Keratinocyte (primary cell): ENCODE results near the gene MUL1. TPM values are rescaled to one million over a fixed set of nuclear protein-coding genes. Genes with fewer than 3 reads are reported as not detected.

ENCODE experiments used
- DNase-seq: peaks from one replicate; pipeline ENCODE4 v3.0.0-alpha.2; 2011; ENCODE audit warnings: low read depth, missing footprints, low spot score
- FAIRE-seq: peaks from 2 replicates; lab custom pipeline; 2011; peaks lifted over from hg19 to GRCh38; lab: Jason Lieb, UNC
- H2AFZ ChIP-seq: 2 replicates; pipeline ENCODE4 v1.6.0; 2012; ENCODE audit warnings: low read length, control low read depth, inconsistent platforms; ENCODE audit not compliant: control insufficient read depth
- H3K27ac ChIP-seq: 2 replicates; pipeline ENCODE4 v1.5.1; 2011; ENCODE audit warnings: low read length; ENCODE audit not compliant: control insufficient read depth, insufficient read depth
- H3K27me3 ChIP-seq: 3 replicates; pipeline ENCODE4 v1.6.0; 2011; ENCODE audit warnings: low read length; ENCODE audit not compliant: control insufficient read depth, insufficient read depth; ENCODE audit errors: extremely low read depth
- H3K36me3 ChIP-seq, 2 experiments: 2 replicates in 1 of 2; 3 replicates in 1 of 2; pipeline ENCODE4 v1.5.1; 2011; ENCODE audit warnings: low read length in 2 of 2, mild to moderate bottlenecking in 1 of 2; ENCODE audit not compliant: control insufficient read depth in 2 of 2, insufficient read depth in 2 of 2; ENCODE audit errors: extremely low read depth in 1 of 2
- H3K4me1 ChIP-seq: 3 replicates; pipeline ENCODE4 v1.5.1; 2011; ENCODE audit warnings: low read length; ENCODE audit not compliant: control insufficient read depth, insufficient read depth; ENCODE audit errors: extremely low read depth
- H3K4me2 ChIP-seq: 3 replicates; pipeline ENCODE4 v1.6.0; 2011; ENCODE audit warnings: low read depth, low read length; ENCODE audit not compliant: control insufficient read depth, insufficient read depth; ENCODE audit errors: extremely low read depth
- H3K4me3 ChIP-seq, 3 experiments: fragments of 200-600 bp in 1 of 3; sonication (generic) in 1 of 3; 2 replicates in 2 of 3; 3 replicates in 1 of 3; pipeline ENCODE4 v1.5.1; 2011 to 2016; ENCODE audit warnings: low read length in 3 of 3, mild to moderate bottlenecking in 3 of 3, control low read depth in 2 of 3, inconsistent platforms in 1 of 3, low read depth in 1 of 3, mixed read lengths in 1 of 3, mixed run types in 1 of 3, moderate library complexity in 1 of 3; ENCODE audit not compliant: control insufficient read depth in 2 of 3, insufficient read depth in 2 of 3; ENCODE audit errors: extremely low read depth in 1 of 3
- H3K79me2 ChIP-seq: 2 replicates; pipeline ENCODE4 v1.6.0; 2012; ENCODE audit warnings: low read length; ENCODE audit not compliant: control insufficient read depth, insufficient read depth
- H3K9ac ChIP-seq: 3 replicates; pipeline ENCODE4 v1.6.0; 2011; ENCODE audit warnings: low read length; ENCODE audit not compliant: control insufficient read depth, insufficient read depth; ENCODE audit errors: extremely low read depth
- H3K9me1 ChIP-seq: 3 replicates; pipeline ENCODE4 v1.6.0; 2011; ENCODE audit warnings: low read length; ENCODE audit not compliant: control insufficient read depth, insufficient read depth; ENCODE audit errors: extremely low read depth
- H3K9me3 ChIP-seq: 2 replicates; pipeline ENCODE4 v1.5.1; 2012; ENCODE audit warnings: low read depth, low read length; ENCODE audit not compliant: control insufficient read depth
- H4K20me1 ChIP-seq: 3 replicates; pipeline ENCODE4 v1.6.0; 2011; ENCODE audit warnings: low read length; ENCODE audit not compliant: control insufficient read depth, insufficient read depth; ENCODE audit errors: extremely low read depth
- EZH2 ChIP-seq: IDR thresholded peaks from one replicate; pipeline ENCODE4 v1.6.1; 2012; ENCODE audit warnings: inconsistent platforms, mild to moderate bottlenecking, low read length, moderate library complexity
- dilution Hi-C: fragments of 300-500 bp; cut with MboI; formaldehyde crosslinking; loops from one replicate; pipeline ENCODE4 v1.7.0; 2020; ENCODE audit warnings: low sequenced_read_pairs; ENCODE audit not compliant: extremely low pct_ligation_motif_present
- polyA plus RNA-seq, 5 experiments: library from polyadenylated mRNA; depleted of rRNA in 3 of 5; stranded (reverse) in 3 of 5; stranded (forward) in 1 of 5; unstranded in 1 of 5; fragments of >200 nt; gene quantifications; 1 replicate in 1 of 5; 2 replicates in 3 of 5; 3 replicates in 1 of 5; pipeline versions ENCODE4 v1.2.1 to v1.2.3, GENCODE V29; 2011 to 2012; ENCODE audit warnings: missing spikeins in 2 of 5, low read depth in 1 of 5, low replicate concordance in 1 of 5
- TF ChIP-seq, protein P1 (sequence below), 3 experiments: IDR thresholded peaks in 1 of 3; conservative IDR thresholded peaks in 1 of 3; optimal IDR thresholded peaks in 1 of 3; 2 replicates in 2 of 3; 3 replicates in 1 of 3; pipeline versions ENCODE3 to v1.5.1; 2011; ENCODE audit warnings: low read length in 3 of 3, mild to moderate bottlenecking in 3 of 3, moderate library complexity in 2 of 3, control low read depth in 1 of 3, inconsistent platforms in 1 of 3; ENCODE audit not compliant: insufficient read depth in 2 of 3; ENCODE audit errors: extremely low read depth in 1 of 3

MUL1 gene
- polyA plus RNA-seq, 1 donor (not counting 4 experiments of a cell fraction or from before 2014, with no cell fraction given) = 28.2 TPM

DNA sequence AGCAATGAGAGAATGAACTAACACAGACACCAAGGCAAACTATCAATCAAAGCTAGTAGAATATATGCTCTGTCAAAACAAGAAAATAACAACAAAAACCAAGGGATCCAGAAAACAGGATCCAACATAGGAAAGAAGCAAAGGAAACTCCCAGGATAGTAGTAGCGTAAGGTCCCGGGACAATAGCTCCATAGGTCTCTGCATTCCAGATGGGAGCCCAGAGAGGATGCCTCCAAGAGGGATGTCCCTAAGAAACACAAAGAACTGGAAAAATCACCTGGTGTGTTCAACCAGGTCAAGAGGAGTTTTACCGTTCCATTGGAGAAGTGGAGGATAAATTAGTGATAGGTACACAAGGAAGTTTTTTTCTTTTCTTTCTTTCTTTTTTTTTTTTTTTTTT is 38.7 kb upstream of the MUL1 start:
- no peaks in the 10 kb centered on the region for H3K9me1 ChIP-seq
- H3K4me1 ChIP-seq = no peaks in the 10 kb centered on the region
- dilution Hi-C loops = no loop called here
- no peak overlapping the region for H3K9ac ChIP-seq
- no peak overlapping the region for H3K4me3 ChIP-seq
- H4K20me1 ChIP-seq = no peaks in the 10 kb centered on the region
- H3K27me3 ChIP-seq = peaks cover 19% of the 10 kb centered on the region
- no peaks in the 10 kb centered on the region for H3K9me3 ChIP-seq
- H3K27ac ChIP-seq = no peak overlapping the region
- FAIRE-seq (no peak), DNase-seq (no peak)
- TF ChIP-seq, protein P1, sequence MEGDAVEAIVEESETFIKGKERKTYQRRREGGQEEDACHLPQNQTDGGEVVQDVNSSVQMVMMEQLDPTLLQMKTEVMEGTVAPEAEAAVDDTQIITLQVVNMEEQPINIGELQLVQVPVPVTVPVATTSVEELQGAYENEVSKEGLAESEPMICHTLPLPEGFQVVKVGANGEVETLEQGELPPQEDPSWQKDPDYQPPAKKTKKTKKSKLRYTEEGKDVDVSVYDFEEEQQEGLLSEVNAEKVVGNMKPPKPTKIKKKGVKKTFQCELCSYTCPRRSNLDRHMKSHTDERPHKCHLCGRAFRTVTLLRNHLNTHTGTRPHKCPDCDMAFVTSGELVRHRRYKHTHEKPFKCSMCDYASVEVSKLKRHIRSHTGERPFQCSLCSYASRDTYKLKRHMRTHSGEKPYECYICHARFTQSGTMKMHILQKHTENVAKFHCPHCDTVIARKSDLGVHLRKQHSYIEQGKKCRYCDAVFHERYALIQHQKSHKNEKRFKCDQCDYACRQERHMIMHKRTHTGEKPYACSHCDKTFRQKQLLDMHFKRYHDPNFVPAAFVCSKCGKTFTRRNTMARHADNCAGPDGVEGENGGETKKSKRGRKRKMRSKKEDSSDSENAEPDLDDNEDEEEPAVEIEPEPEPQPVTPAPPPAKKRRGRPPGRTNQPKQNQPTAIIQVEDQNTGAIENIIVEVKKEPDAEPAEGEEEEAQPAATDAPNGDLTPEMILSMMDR (optimal IDR thresholded peaks at IDR 0.05 in 1 of 3, IDR thresholded peaks at IDR 0.05 in 1 of 3, conservative IDR thresholded peaks at IDR 0.05 in 1 of 3; ENCODE audit: extremely low read depth in 1 of 3, insufficient read depth in 2 of 3, low read length in 3 of 3) = no peak
- TF ChIP-seq EZH2 = no peak
- H3K4me2 ChIP-seq = no peak overlapping the region
- no peak overlapping the region for H2AFZ ChIP-seq
- H3K36me3 ChIP-seq = no peaks in the 10 kb centered on the region
- H3K79me2 ChIP-seq = no peaks in the 10 kb centered on the region

DNA sequence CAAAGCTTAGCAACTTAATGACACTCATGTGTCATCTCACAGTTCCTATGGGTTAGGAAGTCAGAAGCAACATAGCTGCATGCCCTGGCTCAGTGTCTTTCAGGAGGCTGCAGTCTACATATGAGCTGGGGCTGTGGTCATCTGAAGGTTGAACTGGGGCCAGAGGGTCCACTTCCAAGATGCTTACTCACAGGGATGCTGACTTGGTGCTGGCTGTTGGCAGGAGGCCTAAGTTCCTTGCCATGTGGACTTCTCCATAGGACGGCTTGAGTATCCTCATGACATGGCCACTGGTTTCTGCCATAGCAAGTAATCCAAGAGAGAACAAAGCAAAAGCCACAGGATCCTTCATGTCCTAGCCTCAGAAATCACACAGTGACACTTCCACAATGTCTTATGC is 32.3 kb upstream of the MUL1 start:
- Histone ChIP-seq H3K27me3 (peaks cover 7% of the 10 kb centered on the region), H3K4me1 (no peaks in the 10 kb centered on the region), H3K27ac (no peak overlapping the region), H3K36me3 (no peaks in the 10 kb centered on the region), H2AFZ (no peak overlapping the region), H4K20me1 (no peaks in the 10 kb centered on the region), H3K79me2 (no peaks in the 10 kb centered on the region), H3K4me2 (no peak overlapping the region), H3K9ac (no peak overlapping the region), H3K4me3 (no peak overlapping the region), H3K9me1 (no peaks in the 10 kb centered on the region), H3K9me3 (no peaks in the 10 kb centered on the region)
- DNase-seq = no peak
- no peak for TF ChIP-seq EZH2
- TF ChIP-seq, protein P1 (optimal IDR thresholded peaks at IDR 0.05 in 1 of 3, IDR thresholded peaks at IDR 0.05 in 1 of 3, conservative IDR thresholded peaks at IDR 0.05 in 1 of 3; ENCODE audit: extremely low read depth in 1 of 3, insufficient read depth in 2 of 3, low read length in 3 of 3) = no peak
- no peak for FAIRE-seq
- dilution Hi-C loops = no loop called here
